Endothelial cell (in vitro differentiated cells): ENCODE measurements around the gene CALHM6. TPM values are rescaled to one million over a fixed set of nuclear protein-coding genes. Genes with fewer than 3 reads are reported as not detected.

ENCODE experiments used
- DNase-seq: peaks from one replicate; pipeline ENCODE4 v3.0.0; 2021; ENCODE audit warnings: low spot score
- H3K27ac Mint-ChIP-seq: one replicate; pipeline ENCODE4 v1.8.0; 2021; ENCODE audit warnings: mixed read lengths, inconsistent platforms; ENCODE audit not compliant: unreplicated experiment
- H3K27me3 Mint-ChIP-seq: one replicate; pipeline ENCODE4 v1.8.0; 2021; ENCODE audit warnings: mild to moderate bottlenecking, moderate library complexity, mixed read lengths, inconsistent platforms; ENCODE audit not compliant: unreplicated experiment
- H3K36me3 Mint-ChIP-seq: one replicate; pipeline ENCODE4 v1.8.0; 2021; ENCODE audit warnings: mild to moderate bottlenecking, low read depth, mixed read lengths, inconsistent platforms; ENCODE audit not compliant: unreplicated experiment
- H3K4me1 Mint-ChIP-seq: one replicate; pipeline ENCODE4 v1.8.0; 2021; ENCODE audit warnings: mild to moderate bottlenecking, mixed read lengths, inconsistent platforms; ENCODE audit not compliant: unreplicated experiment
- H3K4me3 Mint-ChIP-seq: one replicate; pipeline ENCODE4 v1.8.0; 2021; ENCODE audit warnings: mild to moderate bottlenecking, mixed read lengths, inconsistent platforms; ENCODE audit not compliant: unreplicated experiment
- H3K9me3 Mint-ChIP-seq: one replicate; pipeline ENCODE4 v1.8.0; 2021; ENCODE audit warnings: mixed read lengths, inconsistent platforms; ENCODE audit not compliant: unreplicated experiment
- total RNA-seq: library from RNA; stranded (reverse); fragmentation: NEBNext Ultra II Directional; extraction: Animal tissue kit (Norgen Biotek cat#: 25700); gene quantifications from one replicate; pipeline ENCODE4 v1.2.1, GENCODE V29; 2021; ENCODE audit not compliant: unreplicated experiment
- TF ChIP-seq, protein P1 (sequence below): fragments of 200-600 bp; sonication (generic); IDR thresholded peaks from one replicate; pipeline ENCODE4 v1.5.0; 2021; ENCODE audit warnings: antibody characterized with exemption; ENCODE audit not compliant: unreplicated experiment

CALHM6 gene
- total RNA-seq, 1 donor from 2014 or later, result 1.3 TPM

DNA sequence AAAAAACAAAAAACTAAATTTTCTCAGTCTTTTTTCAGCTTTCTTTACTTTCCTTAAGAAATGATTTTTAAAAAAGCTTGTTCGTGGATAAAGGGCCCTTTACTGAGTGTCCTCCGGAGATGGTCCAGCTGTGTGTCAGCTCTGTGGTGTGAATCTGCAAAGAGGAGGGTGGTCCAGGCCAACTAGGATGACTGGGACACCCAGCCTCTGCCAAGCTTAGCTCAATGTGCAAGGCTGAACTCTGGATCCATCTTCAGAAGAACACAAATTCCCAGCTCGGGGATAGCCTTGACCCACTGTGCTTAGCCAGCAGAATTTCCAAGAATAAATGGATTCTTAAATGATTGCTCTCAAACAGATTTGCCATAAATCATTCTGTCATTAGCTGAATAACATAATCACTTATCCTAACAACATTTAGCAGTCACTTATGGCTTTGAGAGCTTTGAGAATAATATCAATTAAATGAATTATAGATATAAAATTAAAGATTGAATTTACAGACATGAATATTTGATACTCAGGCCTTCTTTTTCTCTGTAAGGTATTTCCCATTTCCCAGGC, 36.0 kb downstream of the CALHM6 start:
- peaks cover 15% of the 10 kb centered on the region for H3K4me1 Mint-ChIP-seq
- no peak overlapping the region for H3K27ac Mint-ChIP-seq

DNA sequence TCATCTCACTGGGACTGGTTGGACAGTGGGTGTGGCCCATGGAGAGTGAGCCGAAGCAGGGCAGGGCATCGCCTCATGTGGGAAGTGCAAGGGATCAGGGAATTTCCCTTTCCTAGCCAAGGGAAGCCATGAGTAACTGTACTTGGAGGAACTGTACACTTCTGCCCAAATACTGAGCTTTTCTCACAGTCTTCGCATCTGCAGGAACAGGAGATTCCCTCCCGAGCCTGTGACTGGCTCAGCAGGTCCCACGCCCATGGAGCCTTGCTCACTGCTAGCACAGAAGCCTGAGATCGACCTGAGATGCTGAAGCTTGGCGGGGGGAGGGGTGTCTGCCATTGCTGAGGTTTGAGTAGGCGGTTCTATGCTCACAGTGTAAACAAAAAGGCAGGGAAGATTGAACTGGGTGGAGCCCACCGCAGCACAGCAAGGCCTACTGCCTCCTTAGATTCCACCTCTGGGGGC, 39.8 kb downstream of the CALHM6 start:
- Mint-ChIP-seq H3K27me3 (peaks cover 7% of the 10 kb centered on the region), H3K4me1 (peaks cover 12% of the 10 kb centered on the region), H3K4me3 (no peak overlapping the region), H3K9me3 (no peaks in the 10 kb centered on the region), H3K36me3 (no peaks in the 10 kb centered on the region), H3K27ac (no peak overlapping the region)
- TF ChIP-seq, protein P1, sequence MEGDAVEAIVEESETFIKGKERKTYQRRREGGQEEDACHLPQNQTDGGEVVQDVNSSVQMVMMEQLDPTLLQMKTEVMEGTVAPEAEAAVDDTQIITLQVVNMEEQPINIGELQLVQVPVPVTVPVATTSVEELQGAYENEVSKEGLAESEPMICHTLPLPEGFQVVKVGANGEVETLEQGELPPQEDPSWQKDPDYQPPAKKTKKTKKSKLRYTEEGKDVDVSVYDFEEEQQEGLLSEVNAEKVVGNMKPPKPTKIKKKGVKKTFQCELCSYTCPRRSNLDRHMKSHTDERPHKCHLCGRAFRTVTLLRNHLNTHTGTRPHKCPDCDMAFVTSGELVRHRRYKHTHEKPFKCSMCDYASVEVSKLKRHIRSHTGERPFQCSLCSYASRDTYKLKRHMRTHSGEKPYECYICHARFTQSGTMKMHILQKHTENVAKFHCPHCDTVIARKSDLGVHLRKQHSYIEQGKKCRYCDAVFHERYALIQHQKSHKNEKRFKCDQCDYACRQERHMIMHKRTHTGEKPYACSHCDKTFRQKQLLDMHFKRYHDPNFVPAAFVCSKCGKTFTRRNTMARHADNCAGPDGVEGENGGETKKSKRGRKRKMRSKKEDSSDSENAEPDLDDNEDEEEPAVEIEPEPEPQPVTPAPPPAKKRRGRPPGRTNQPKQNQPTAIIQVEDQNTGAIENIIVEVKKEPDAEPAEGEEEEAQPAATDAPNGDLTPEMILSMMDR, result no peak
- no peak for DNase-seq

More for the DNA sequence above, 36.0 kb downstream of the CALHM6 start:
- Mint-ChIP-seq H3K9me3 (no peaks in the 10 kb centered on the region), H3K36me3 (no peaks in the 10 kb centered on the region), H3K27me3 (no peaks in the 10 kb centered on the region), H3K4me3 (no peak overlapping the region)
- no peak for DNase-seq
- TF ChIP-seq, protein P1, result no peak

- TF ChIP-seq, protein P1, result no peak
- peaks cover 7% of the 10 kb centered on the region for H3K27me3 Mint-ChIP-seq
- no peak overlapping the region for H3K4me3 Mint-ChIP-seq
- no peaks in the 10 kb centered on the region for H3K9me3 Mint-ChIP-seq
- DNase-seq, result no peak
- no peaks in the 10 kb centered on the region for H3K36me3 Mint-ChIP-seq
- H3K27ac Mint-ChIP-seq, result no peak overlapping the region
- H3K4me1 Mint-ChIP-seq, result peaks cover 8% of the 10 kb centered on the region
Observed at GRCh38 chr6:116507324-116507723, 46.1 kb downstream of the CALHM6 start.

DNA sequence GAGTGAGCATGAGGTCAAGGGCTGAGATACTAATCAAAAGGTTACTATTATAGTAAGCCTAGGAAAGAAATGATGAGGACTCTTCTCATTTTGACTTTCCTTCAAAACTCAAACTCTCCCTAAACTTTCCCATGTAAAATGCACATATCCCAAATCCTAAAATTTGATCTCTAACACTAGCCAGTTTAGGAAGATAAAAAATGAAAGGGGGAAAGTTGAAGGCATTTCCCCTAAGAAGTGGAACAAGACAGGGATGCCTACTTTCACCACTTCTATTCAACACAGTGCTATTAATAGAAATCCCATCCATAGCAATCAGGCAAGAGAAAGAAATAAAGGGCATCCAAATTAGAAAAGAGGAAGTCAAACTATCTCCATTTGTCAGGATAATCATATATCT, 47.4 kb downstream of the CALHM6 start:
- DNase-seq, result no peak
- Mint-ChIP-seq H3K27me3 (peaks cover 4% of the 10 kb centered on the region), H3K4me1 (peaks cover 19% of the 10 kb centered on the region), H3K9me3 (no peaks in the 10 kb centered on the region), H3K36me3 (no peaks in the 10 kb centered on the region), H3K27ac (no peak overlapping the region), H3K4me3 (no peak overlapping the region)
- TF ChIP-seq, protein P1, result no peak

- no peaks in the 10 kb centered on the region for H3K27me3 Mint-ChIP-seq
- peaks cover 4% of the 10 kb centered on the region for H3K36me3 Mint-ChIP-seq
- peaks cover 25% of the 10 kb centered on the region for H3K4me1 Mint-ChIP-seq
- TF ChIP-seq, protein P1, result peak; percentile 71
- no peaks in the 10 kb centered on the region for H3K9me3 Mint-ChIP-seq
- H3K4me3 Mint-ChIP-seq, result peak within 1 kb of the TSS; percentile 84
- DNase-seq, result peak; percentile 54
- H3K27ac Mint-ChIP-seq, result peak within 1 kb of the TSS; percentile 96
Observed at GRCh38 chr6:116511424-116512110, 50.4 kb downstream of the CALHM6 start, which contains the start of gene CALHM5. TSS of gene CALHM5 (plus strand) at chr6:116511639. CDS start at chr6:116511697, 58 bp downstream.
